Testis (tissue), 3 donors: ENCODE data around the gene NT5M. TPM values are rescaled to one million over a fixed set of nuclear protein-coding genes. Genes with fewer than 3 reads are reported as not detected.

ENCODE experiments used
- DNase-seq: peaks from one replicate; pipeline ENCODE4 v3.0.0-alpha.2; 2019
- H3K27ac ChIP-seq, 2 donors: fragments of 200-600 bp; sonication (generic); one replicate each; pipeline ENCODE4 v1.5.1; 2019
- H3K27me3 ChIP-seq: fragments of 200-600 bp; sonication (generic); one replicate; pipeline ENCODE4 v1.5.1; 2019
- H3K36me3 ChIP-seq: fragments of 200-600 bp; sonication (generic); one replicate; pipeline ENCODE4 v1.5.1; 2017; ENCODE audit warnings: low read depth; ENCODE audit errors: missing control alignments
- H3K4me1 ChIP-seq: fragments of 200-600 bp; sonication (generic); one replicate; pipeline ENCODE4 v1.5.1; 2019
- H3K4me3 ChIP-seq, 2 donors: fragments of 200-600 bp; sonication (generic); one replicate each; pipeline ENCODE4 v1.5.1; 2017 to 2019
- H3K9me3 ChIP-seq: fragments of 200-600 bp; sonication (generic); one replicate; pipeline ENCODE4 v1.5.1; 2017
- POLR2A ChIP-seq: fragments of 450-650 bp; IDR thresholded peaks from one replicate; pipeline ENCODE4 v1.6.1; 2017; ENCODE audit warnings: antibody characterized with exemption, mild to moderate bottlenecking, moderate library complexity
- WGBS, 2 donors: methylation state at CpG; one replicate each; pipeline ENCODE4 v1.1.5; 2018; 5-methylcytosine and 5-hydroxymethylcytosine counted together
- intact Hi-C: fragments of 100-400 bp; cut with DNase I; formaldehyde crosslinking; loops from one replicate; pipeline ENCODE4 v1.15.1; 2023; ENCODE audit warnings: low total_unique reads
- polyA plus RNA-seq: library from polyadenylated mRNA; stranded (reverse); fragments of 350-450 nt; fragmentation: Illumina TruSeq; extraction: RNeasy Lipid Tissue Mini Kit (QIAGEN cat#74804); gene quantifications from one replicate; pipeline ENCODE4 v1.2.3, GENCODE V29; 2014; ENCODE audit warnings: low read depth, low replicate concordance; ENCODE audit not compliant: insufficient read depth
- total RNA-seq, 2 donors: library from RNA; depleted of rRNA; stranded (reverse); fragments of >200 nt; gene quantifications; one replicate each; pipeline ENCODE4 v1.2.3, GENCODE V29; 2016
- TF ChIP-seq, protein P1 (sequence below), 3 experiments: fragments of 450-650 bp in 2 of 3; fragments of 200-600 bp in 1 of 3; sonication (generic) in 1 of 3; IDR thresholded peaks; one replicate each; pipeline ENCODE4 v1.5.1; 2016 to 2019; ENCODE audit warnings: antibody characterized with exemption in 3 of 3, mild to moderate bottlenecking in 2 of 3, moderate library complexity in 1 of 3

NT5M gene
- total and polyA plus RNA-seq, 3 donors from 2014 or later, result 26.1 to 47.5 (median 33.5) TPM

DNA sequence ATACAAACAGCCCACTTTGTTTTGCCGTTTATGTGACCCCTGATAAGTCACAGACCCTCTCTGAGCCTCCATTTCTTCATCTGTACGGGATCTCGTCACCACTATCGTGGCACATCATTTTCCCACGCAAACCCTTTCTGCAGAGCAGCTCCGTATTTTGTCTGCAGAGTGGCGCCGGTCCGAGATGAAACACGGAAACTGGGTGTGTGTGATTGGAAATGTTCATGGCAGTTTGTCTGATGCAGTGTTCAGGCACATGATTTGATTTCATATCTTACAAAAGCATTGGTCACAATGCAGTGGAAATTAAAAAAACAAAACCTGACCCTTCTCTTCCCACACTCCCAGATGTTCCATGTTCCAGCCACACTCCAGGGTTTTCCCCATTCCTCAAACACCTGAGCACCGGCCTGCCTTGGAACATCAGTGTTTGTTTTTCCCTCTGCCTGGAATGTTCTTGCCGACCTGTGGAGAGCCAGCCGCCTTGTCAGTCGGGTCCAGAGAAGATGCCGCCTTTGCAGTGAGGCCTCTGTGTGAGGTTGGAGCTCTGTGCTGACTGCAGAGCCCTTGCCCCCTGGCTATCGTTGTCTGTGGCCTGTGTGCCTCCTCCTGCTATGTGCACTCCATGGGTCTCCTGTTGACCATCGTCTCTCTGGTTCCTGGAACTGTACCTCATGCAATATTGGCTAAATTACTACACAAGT lies 39.2 kb downstream of the NT5M start:
- H3K9me3 ChIP-seq, result no peaks in the 10 kb centered on the region
- no peak overlapping the region for H3K4me3 ChIP-seq
- WGBS, 2 donors, result 87 to 91% methylated on average over 17 of the region's 17 CpGs
- no peaks in the 10 kb centered on the region for H3K4me1 ChIP-seq
- DNase-seq, result no peak
- H3K27me3 ChIP-seq, result no peaks in the 10 kb centered on the region
- no peak overlapping the region for H3K27ac ChIP-seq
- H3K36me3 ChIP-seq, result no peaks in the 10 kb centered on the region
- TF ChIP-seq POLR2A, result no peak
- TF ChIP-seq, protein P1, sequence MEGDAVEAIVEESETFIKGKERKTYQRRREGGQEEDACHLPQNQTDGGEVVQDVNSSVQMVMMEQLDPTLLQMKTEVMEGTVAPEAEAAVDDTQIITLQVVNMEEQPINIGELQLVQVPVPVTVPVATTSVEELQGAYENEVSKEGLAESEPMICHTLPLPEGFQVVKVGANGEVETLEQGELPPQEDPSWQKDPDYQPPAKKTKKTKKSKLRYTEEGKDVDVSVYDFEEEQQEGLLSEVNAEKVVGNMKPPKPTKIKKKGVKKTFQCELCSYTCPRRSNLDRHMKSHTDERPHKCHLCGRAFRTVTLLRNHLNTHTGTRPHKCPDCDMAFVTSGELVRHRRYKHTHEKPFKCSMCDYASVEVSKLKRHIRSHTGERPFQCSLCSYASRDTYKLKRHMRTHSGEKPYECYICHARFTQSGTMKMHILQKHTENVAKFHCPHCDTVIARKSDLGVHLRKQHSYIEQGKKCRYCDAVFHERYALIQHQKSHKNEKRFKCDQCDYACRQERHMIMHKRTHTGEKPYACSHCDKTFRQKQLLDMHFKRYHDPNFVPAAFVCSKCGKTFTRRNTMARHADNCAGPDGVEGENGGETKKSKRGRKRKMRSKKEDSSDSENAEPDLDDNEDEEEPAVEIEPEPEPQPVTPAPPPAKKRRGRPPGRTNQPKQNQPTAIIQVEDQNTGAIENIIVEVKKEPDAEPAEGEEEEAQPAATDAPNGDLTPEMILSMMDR (IDR thresholded peaks at IDR 0.05), result no peak
- intact Hi-C loops, result no loop called here

DNA sequence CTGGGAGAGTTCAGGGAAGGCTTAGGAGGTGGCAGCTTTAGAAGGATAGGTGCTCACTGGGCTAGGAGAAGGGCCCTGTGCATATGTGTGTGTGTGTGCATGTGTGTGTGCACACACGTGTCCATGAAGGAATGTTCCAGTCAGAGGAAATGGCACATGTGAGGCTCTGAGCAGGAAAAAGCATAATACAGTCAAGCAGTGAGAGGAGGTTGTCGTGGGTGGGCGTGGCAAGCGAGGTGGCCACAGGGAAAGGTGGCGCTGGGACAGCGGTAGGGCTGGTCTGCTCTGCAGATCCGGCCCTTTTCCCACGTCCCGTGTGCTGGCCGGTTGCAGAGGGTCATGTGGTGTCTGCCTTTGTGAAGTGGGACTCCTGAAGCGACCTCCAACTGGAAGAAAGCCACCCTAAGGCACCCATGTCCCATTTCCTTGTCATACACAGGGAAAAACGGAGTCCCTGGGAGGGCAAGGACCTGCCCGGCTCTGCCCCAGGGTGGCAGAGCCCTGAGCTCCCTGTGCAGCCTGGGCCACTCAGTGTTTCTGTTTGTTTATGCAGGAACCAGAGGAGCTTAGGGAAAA lies 40.1 kb downstream of the NT5M start:
- Histone ChIP-seq H3K4me3 (no peak overlapping the region), H3K27me3 (no peaks in the 10 kb centered on the region), H3K9me3 (no peaks in the 10 kb centered on the region), H3K27ac (no peak overlapping the region), H3K4me1 (no peaks in the 10 kb centered on the region), H3K36me3 (no peaks in the 10 kb centered on the region)
- no peak for DNase-seq
- WGBS, 2 donors, result 92 to 93% methylated on average over 13 of the region's 13 CpGs
- intact Hi-C loops, result no loop called here
- TF ChIP-seq, protein P1 (IDR thresholded peaks at IDR 0.05), result no peak
- no peak for TF ChIP-seq POLR2A

DNA sequence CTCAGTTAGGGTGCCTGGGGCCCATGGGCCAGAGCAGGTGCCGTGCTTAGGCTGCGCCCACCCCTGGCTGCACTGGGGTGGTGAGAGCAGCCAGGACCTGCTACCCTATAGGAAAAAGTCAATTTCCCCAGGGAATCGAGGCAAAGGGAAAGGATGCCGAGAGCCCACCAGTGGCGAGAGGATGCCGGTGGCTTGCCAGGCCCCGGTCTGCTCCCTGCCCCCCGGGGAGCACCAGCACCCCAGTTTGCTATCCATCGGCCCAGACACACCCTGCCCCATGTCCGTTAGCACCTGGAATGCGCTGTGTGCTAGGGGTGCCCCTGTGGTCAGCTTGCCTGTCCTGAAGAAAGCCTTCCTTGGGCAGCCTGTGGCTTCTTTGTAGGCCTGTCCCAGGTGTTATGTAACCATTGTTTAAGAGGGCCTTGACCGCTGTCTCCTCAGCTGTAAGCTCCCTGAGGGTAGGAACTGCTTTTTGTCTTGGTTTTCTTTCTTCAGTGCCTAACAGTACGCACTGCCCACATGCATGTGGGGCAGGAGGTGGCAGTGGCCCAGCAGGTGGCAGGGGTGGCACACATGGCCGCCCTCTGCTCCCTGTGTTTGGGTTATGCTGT lies 40.8 kb downstream of the NT5M start:
- Histone ChIP-seq H3K9me3 (no peaks in the 10 kb centered on the region), H3K27me3 (no peaks in the 10 kb centered on the region), H3K27ac (no peak overlapping the region), H3K36me3 (no peaks in the 10 kb centered on the region), H3K4me3 (no peak overlapping the region), H3K4me1 (no peaks in the 10 kb centered on the region)
- no peak for DNase-seq
- WGBS, 2 donors, result 95 to 97% methylated on average over 5 to 14 of the region's 14 CpGs
- TF ChIP-seq, protein P1 (IDR thresholded peaks at IDR 0.05), result no peak
- no peak for TF ChIP-seq POLR2A
- intact Hi-C loops, result no loop called here

DNA sequence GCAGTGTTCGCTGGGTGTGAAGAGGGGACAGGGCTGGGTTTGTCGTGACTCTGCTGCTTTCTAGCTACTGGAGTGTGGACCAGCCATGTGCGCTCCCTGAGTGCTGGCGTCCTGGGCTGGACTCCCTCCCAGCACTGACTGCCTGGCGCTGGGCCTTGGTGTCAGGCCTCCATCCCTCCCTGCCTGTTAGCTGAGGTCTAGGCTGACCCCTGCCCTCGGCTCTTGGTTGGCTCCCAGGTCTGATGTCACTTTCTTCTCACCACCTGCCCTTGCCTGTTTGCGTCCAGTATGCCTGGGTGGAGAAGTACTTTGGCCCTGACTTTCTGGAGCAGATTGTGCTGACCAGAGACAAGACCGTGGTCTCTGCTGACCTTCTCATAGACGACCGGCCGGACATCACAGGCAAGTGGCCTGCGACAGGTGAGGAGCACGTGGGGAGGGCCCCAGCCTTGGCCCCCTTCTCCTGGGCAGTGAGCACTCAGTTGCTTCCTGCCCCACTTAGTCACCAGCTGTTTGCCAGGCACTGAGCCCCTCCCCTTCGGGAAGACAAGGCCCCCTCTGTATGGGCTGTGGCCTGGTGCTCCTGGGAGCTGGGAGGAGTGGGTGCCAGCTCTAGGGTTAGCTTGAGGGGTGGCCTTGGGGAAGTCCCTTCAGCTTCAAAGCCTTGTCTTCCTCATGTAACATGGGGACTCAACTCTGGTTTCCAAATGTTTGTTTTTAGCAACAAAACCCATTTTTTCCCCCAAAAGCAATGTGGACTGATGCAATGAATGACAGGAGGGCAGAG lies 41.5 kb downstream of the NT5M start:
- intact Hi-C loops, result no loop called here
- H3K27me3 ChIP-seq, result no peaks in the 10 kb centered on the region
- H3K4me3 ChIP-seq, result no peak overlapping the region
- WGBS, 2 donors, result 80 to 88% methylated on average over 10 to 14 of the region's 14 CpGs
- no peak overlapping the region for H3K27ac ChIP-seq
- no peak for DNase-seq
- no peaks in the 10 kb centered on the region for H3K9me3 ChIP-seq
- no peaks in the 10 kb centered on the region for H3K4me1 ChIP-seq
- no peaks in the 10 kb centered on the region for H3K36me3 ChIP-seq
- TF ChIP-seq, protein P1 (IDR thresholded peaks at IDR 0.05), result no peak
- TF ChIP-seq POLR2A, result no peak
